Effector memory CD4-positive, alpha-beta T cell (primary cell): Measurements from ENCODE around the gene CSTPP1.

ENCODE experiments used
- DNase-seq, 3 donors: peaks; one replicate each; pipeline ENCODE4 v3.0.0-alpha.2; 2020
- H3K27ac ChIP-seq: 2 replicates; pipeline ENCODE4 v1.7.0; 2013; ENCODE audit warnings: mild to moderate bottlenecking, low read length, moderate library complexity; ENCODE audit not compliant: insufficient read depth, poor library complexity, severe bottlenecking
- H3K27me3 ChIP-seq: replicated peaks from 2 replicates; pipeline ENCODE4 v1.7.0; 2013; ENCODE audit warnings: mild to moderate bottlenecking, low read length; ENCODE audit not compliant: insufficient read depth, control insufficient read depth, poor library complexity, severe bottlenecking
- H3K36me3 ChIP-seq: 2 replicates; pipeline ENCODE4 v1.7.0; 2013; ENCODE audit warnings: mild to moderate bottlenecking, low read length, moderate library complexity; ENCODE audit not compliant: control insufficient read depth, insufficient read depth
- H3K4me1 ChIP-seq: 2 replicates; pipeline ENCODE4 v1.7.0; 2013; ENCODE audit warnings: low read length, mild to moderate bottlenecking; ENCODE audit not compliant: control insufficient read depth, insufficient read depth, poor library complexity, severe bottlenecking
- H3K4me3 ChIP-seq: 2 replicates; pipeline ENCODE4 v1.7.0; 2013; ENCODE audit warnings: low read length, low read depth, mild to moderate bottlenecking; ENCODE audit not compliant: insufficient read depth, poor library complexity, severe bottlenecking
- H3K9me3 ChIP-seq: 2 replicates; pipeline ENCODE4 v1.7.0; 2013; ENCODE audit warnings: mild to moderate bottlenecking, low read length, moderate library complexity; ENCODE audit not compliant: control insufficient read depth

The CSTPP1 gene

DNA sequence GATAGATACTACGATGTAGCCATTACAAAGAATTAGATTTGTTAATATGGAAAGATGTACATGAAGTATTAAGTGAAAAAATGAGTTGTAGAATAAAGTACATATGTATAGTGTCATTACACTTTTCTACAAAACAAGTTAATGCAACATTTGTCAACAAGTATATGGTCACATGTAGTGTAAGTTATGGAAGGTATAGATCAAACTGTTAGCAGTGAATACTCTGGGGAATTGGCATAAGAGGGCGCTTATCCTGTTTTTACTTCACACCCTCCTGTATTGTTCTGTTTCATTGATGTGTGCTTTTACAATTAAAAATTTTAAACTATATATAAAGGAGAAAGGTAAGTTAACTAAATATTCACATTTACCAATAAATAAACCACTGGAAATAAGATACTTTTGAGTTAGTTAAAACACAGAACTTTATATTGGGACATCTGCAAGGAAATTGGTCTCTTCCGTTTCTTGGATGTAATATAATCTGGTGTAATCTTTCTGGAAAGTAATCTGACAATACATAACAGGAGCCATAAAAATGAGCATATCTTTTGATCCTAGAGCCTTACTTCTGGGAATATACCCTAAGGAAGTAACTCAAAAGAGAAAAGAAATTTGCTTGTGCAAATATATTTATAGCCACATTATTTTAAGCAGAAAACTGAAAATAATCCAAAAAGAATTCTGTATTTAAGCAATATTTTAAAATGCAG is 34.5 kb downstream of the CSTPP1 start:
- DNase-seq, result no peak
- Histone ChIP-seq H3K27me3 (no peaks in the 10 kb centered on the region), H3K27ac (no peak overlapping the region), H3K4me3 (no peak overlapping the region), H3K36me3 (no peaks in the 10 kb centered on the region), H3K9me3 (no peaks in the 10 kb centered on the region), H3K4me1 (no peaks in the 10 kb centered on the region)

- H3K4me1 ChIP-seq, result no peaks in the 10 kb centered on the region
- no peak for DNase-seq
- H3K27ac ChIP-seq, result no peak overlapping the region
- H3K9me3 ChIP-seq, result no peaks in the 10 kb centered on the region
- no peak overlapping the region for H3K4me3 ChIP-seq
- no peaks in the 10 kb centered on the region for H3K27me3 ChIP-seq
- H3K36me3 ChIP-seq, result no peaks in the 10 kb centered on the region
These were observed 35.8 kb downstream of the CSTPP1 start for GRCh38 chr11:46972343-46972742.

DNA sequence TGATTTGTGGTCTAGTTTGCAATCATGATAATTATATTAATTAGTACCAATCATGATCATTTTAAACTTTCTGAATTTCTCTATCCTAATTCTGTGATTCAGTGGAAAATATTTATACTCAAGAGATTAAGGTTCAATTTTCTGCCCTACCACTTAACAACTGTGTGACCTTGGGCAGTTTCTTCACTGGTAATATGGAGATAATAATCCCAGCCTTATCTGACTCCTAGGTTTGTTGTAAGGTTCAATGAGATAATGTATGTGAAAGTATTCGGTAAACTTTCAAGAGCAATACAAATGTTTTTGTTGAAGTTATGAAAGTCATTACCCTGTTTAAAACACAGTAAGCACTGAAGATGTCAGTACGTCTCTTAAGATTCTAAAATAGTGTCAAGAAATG is 36.3 kb downstream of the CSTPP1 start:
- no peaks in the 10 kb centered on the region for H3K36me3 ChIP-seq

GRCh38 chr11:46976182-46976854 is 39.8 kb downstream of the CSTPP1 start:
- no peaks in the 10 kb centered on the region for H3K9me3 ChIP-seq

More for the DNA sequence above, 36.3 kb downstream of the CSTPP1 start:
- Histone ChIP-seq H3K27me3 (no peaks in the 10 kb centered on the region), H3K9me3 (no peaks in the 10 kb centered on the region), H3K4me1 (no peaks in the 10 kb centered on the region), H3K4me3 (no peak overlapping the region), H3K27ac (no peak overlapping the region)
- no peak for DNase-seq

DNA sequence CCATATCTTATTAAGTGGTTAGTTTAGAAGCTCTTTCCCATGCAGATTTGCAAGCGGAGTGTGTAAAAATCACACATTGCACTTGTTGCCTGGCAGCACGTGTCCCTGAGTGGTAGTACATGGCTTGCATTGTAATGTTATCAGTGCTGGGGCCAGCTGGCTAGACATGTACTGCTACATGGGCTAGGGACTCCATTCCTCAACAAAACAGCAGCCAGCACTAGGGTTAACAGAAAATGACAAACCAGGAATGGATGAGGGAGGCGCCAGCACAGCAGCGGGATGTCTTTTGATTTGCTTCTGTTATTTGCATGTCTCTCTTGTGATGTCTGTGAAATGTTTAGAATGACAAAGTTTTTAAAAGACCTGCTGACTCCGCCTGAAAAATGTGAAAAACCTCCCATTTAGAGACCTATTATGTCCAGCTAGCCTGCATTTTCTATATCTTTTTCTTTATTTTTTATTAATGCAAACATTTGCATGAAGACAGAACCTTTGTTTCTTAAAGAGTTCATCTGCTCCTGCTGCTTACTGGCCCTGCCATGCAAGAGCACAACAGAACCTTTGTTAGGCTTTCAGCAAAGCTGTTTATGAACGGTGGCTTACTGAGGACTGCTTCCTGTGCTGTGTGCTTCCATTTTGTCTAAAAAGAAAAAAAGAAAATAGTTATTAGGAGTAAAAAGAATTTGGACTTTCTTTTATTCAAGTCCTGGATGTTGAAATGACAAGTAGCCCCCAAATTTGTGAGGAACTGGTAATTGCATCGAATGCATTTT is 40.7 kb downstream of the CSTPP1 start:
- Histone ChIP-seq H3K27ac (no peak overlapping the region), H3K36me3 (no peaks in the 10 kb centered on the region), H3K4me1 (peaks cover 2% of the 10 kb centered on the region), H3K27me3 (no peaks in the 10 kb centered on the region), H3K4me3 (no peak overlapping the region), H3K9me3 (no peaks in the 10 kb centered on the region)
- DNase-seq, result no peak

More at GRCh38 chr11:46976182-46976854, 39.8 kb downstream of the CSTPP1 start:
- Histone ChIP-seq H3K4me1 (peaks cover 2% of the 10 kb centered on the region), H3K27ac (no peak overlapping the region), H3K27me3 (no peaks in the 10 kb centered on the region), H3K36me3 (no peaks in the 10 kb centered on the region), H3K4me3 (no peak overlapping the region)
- no peak for DNase-seq

DNA sequence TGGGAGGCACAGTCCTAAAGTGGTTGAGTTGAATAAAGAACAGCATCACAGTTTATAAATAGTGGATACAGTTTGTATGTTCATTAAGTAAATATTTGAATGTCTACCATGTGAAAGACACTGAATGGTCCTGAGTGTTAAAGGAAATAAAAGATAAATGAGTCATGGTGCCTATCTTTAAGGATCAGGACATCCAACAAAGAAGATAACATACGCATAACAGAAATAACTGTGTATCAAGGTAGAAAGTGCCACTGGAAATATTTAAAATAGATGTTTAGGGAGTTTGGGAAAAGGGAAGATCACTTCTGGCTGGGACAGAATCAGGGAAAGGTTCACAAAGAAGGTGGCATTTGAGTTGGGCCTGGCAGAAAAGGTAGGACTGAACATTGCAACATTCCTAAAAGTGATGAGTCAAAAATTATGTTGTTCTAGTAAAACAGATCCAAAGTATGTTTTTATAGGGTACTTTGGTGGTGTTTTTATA is 41.5 kb downstream of the CSTPP1 start:
- Histone ChIP-seq H3K4me1 (peaks cover 2% of the 10 kb centered on the region), H3K4me3 (no peak overlapping the region), H3K27me3 (no peaks in the 10 kb centered on the region), H3K36me3 (no peaks in the 10 kb centered on the region), H3K9me3 (no peaks in the 10 kb centered on the region), H3K27ac (no peak overlapping the region)
- no peak for DNase-seq

DNA sequence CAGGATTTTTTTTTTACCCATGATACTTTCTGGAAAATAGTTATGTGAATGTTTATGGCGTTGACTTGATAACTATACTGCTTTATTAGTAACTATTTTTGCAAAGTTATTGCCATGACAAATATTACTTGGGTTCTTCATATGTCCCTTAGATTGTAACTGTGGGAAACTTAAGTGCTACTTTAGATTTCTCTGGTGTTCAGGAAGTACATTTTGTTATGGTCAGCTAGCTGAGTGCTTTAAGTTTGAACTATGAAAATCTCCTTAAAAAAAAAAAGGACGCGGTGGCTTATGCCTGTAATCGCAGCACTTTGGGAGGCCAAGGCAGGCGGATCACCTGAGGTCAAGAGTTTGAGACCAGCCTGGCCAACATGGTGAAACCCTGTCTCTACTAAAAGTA is 42.8 kb downstream of the CSTPP1 start:
- H3K27ac ChIP-seq, result no peak overlapping the region
- H3K4me1 ChIP-seq, result peaks cover 2% of the 10 kb centered on the region
- no peak for DNase-seq
- no peaks in the 10 kb centered on the region for H3K27me3 ChIP-seq
- no peak overlapping the region for H3K4me3 ChIP-seq
- no peaks in the 10 kb centered on the region for H3K9me3 ChIP-seq
- no peaks in the 10 kb centered on the region for H3K36me3 ChIP-seq

DNA sequence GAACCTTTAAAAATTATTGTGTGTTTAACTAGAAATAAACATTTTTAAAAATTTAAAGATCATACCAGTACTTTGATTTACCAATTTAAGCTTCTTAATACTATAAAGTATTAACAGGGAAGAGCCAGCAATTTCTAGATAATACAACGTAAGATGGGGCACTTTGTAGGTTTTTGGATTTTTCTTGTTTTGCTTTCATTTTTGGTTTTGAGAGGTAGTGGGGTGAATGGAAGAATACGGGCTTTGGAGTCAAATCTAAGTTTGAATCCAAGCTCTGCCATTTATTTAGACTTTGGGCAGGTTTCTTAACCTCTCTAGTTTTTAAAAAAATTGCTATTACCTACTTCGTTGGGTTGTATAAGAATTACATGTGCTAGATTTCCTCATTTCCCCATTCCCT is 44.9 kb downstream of the CSTPP1 start:
- peaks cover 2% of the 10 kb centered on the region for H3K4me1 ChIP-seq
- no peaks in the 10 kb centered on the region for H3K9me3 ChIP-seq
- H3K27ac ChIP-seq, result no peak overlapping the region
- H3K36me3 ChIP-seq, result no peaks in the 10 kb centered on the region
- H3K4me3 ChIP-seq, result no peak overlapping the region
- no peak for DNase-seq
- no peaks in the 10 kb centered on the region for H3K27me3 ChIP-seq

- H3K9me3 ChIP-seq, result no peaks in the 10 kb centered on the region
- H3K4me3 ChIP-seq, result no peak overlapping the region
- H3K36me3 ChIP-seq, result no peaks in the 10 kb centered on the region
- H3K4me1 ChIP-seq, result peaks cover 2% of the 10 kb centered on the region
- no peak for DNase-seq
- no peak overlapping the region for H3K27ac ChIP-seq
- H3K27me3 ChIP-seq, result no peaks in the 10 kb centered on the region
These were observed 46.4 kb downstream of the CSTPP1 start for GRCh38 chr11:46982797-46983452.
